OCI-LY7 (cell line): Measurements from ENCODE around the gene BACE1. TPM values are rescaled to one million over a fixed set of nuclear protein-coding genes. Genes with fewer than 3 reads are reported as not detected.

Experiments
- BruUV-seq: library from RNA; stranded (reverse); fragments of 400-500 nt; replicated peaks from 2 replicates; lab custom pipeline; 2021; lab: Mats Ljungman, UMichigan
- CTCF ChIA-PET: fragments of 300-600 bp; sonication (Branson Sonifier 250); formaldehyde crosslinking; loops from one replicate; lab custom pipeline; 2022; ENCODE audit warnings: antibody characterized with exemption; ENCODE audit not compliant: unreplicated experiment; lab: Charles Lee
- POLR2A ChIA-PET: fragments of 300-600 bp; sonication (Branson Sonifier 250); formaldehyde crosslinking; loops from one replicate; lab custom pipeline; 2022; ENCODE audit warnings: antibody characterized with exemption; lab: Charles Lee
- DNase-seq: peaks from one replicate; pipeline ENCODE4 v3.0.0-alpha.2; 2015; ENCODE audit warnings: low spot score
- H2AFZ ChIP-seq: fragments of 200-600 bp; sonication (generic), shearing (Covaris generic); 2 replicates; pipeline ENCODE4 v1.6.1; 2014; ENCODE audit warnings: mild to moderate bottlenecking, antibody characterized with exemption, low read length, moderate library complexity
- H3K27ac ChIP-seq: fragments of 200-600 bp; sonication (generic); 2 replicates; pipeline ENCODE4 v1.5.1; 2014; ENCODE audit warnings: mixed run types, low read depth, mild to moderate bottlenecking, moderate library complexity, low read length, inconsistent platforms; ENCODE audit not compliant: poor library complexity, severe bottlenecking
- H3K36me3 ChIP-seq: fragments of 200-600 bp; sonication (generic); 2 replicates; pipeline ENCODE4 v1.6.1; 2014; ENCODE audit warnings: mild to moderate bottlenecking, antibody characterized with exemption, low read length, moderate library complexity, mixed read lengths; ENCODE audit not compliant: insufficient read depth
- H3K4me1 ChIP-seq: fragments of 200-600 bp; sonication (generic); 2 replicates; pipeline ENCODE4 v1.5.1; 2014; ENCODE audit warnings: mild to moderate bottlenecking, low read length; ENCODE audit not compliant: insufficient read depth, poor library complexity, severe bottlenecking
- H3K4me2 ChIP-seq: fragments of 200-600 bp; sonication (generic); 2 replicates; pipeline ENCODE4 v1.6.1; 2014; ENCODE audit warnings: mild to moderate bottlenecking, low read length
- H3K4me3 ChIP-seq: fragments of 200-600 bp; sonication (generic); 2 replicates; pipeline ENCODE4 v1.5.1; 2014; ENCODE audit warnings: mild to moderate bottlenecking, low read depth, low read length; ENCODE audit not compliant: poor library complexity, severe bottlenecking
- H3K79me2 ChIP-seq: fragments of 200-600 bp; sonication (generic); 2 replicates; pipeline ENCODE4 v1.6.1; 2016; ENCODE audit warnings: low read depth, mild to moderate bottlenecking, low read length, moderate library complexity, mixed read lengths; ENCODE audit not compliant: insufficient read depth
- H3K9me2 ChIP-seq: fragments of 200-600 bp; sonication (generic); 2 replicates; pipeline ENCODE4 v1.6.1; 2016; ENCODE audit warnings: mild to moderate bottlenecking, low read length, mixed read lengths; ENCODE audit not compliant: insufficient read depth
- H3K9me3 ChIP-seq: fragments of 200-600 bp; sonication (generic); 2 replicates; pipeline ENCODE4 v1.6.1; 2014; ENCODE audit warnings: mild to moderate bottlenecking, mixed run types, low read length, mixed read lengths
- H4K20me1 ChIP-seq: fragments of 200-600 bp; sonication (generic); 2 replicates; pipeline ENCODE4 v1.6.1; 2014; ENCODE audit warnings: mild to moderate bottlenecking, antibody characterized with exemption, low read length, moderate library complexity, mixed read lengths; ENCODE audit not compliant: insufficient read depth
- EZH2phosphoT487 ChIP-seq: fragments of 200-600 bp; sonication (generic); IDR thresholded peaks from 2 replicates; pipeline ENCODE4 v1.6.1; 2018; ENCODE audit warnings: low read depth, borderline replicate concordance, mild to moderate bottlenecking, mixed run types, antibody characterized with exemption, low read length, moderate library complexity, mixed read lengths
- intact Hi-C: fragments of 100-400 bp; cut with micrococcal nuclease; formaldehyde crosslinking; loops from one replicate; pipeline ENCODE4 v1.10.0; 2022; ENCODE audit not compliant: unreplicated experiment
- total RNA-seq, 2 experiments: library from RNA; depleted of rRNA in 1 of 2; stranded (reverse); fragments of >200 nt in 1 of 2; shearing (Covaris generic) in 1 of 2; gene quantifications; 2 replicates each; pipeline ENCODE4 v1.2.3, GENCODE V29; 2014 to 2022
- TF ChIP-seq, protein P1 (sequence below): fragments of 200-600 bp; sonication (generic); conservative IDR thresholded peaks from 2 replicates; pipeline ENCODE4 v1.5.1; 2014; ENCODE audit warnings: mild to moderate bottlenecking, antibody characterized with exemption, low read length, moderate library complexity, mixed read lengths

The BACE1 gene
- total RNA-seq, 2 experiments from 2014 or later: not detected

DNA sequence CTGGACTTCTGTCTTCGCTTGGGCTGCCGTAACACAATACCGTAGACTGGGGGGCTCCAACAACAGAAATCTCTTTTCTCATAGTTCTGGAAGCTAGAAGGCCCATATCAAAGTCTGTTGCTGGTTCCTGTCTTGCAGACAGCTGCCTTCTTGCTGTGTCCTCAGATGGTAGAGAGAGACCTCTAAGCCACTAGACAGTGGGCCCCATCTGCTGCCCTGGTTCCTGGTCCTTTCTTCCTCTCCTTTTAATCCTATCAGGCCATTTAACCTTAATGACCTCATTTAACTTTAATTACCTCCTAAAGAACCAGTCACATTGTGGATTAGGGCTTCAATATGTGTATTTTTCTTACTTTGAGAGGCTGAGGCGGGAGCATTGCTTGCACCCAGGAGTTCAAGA, 21.0 kb upstream of the BACE1 start:
- Histone ChIP-seq H3K36me3 (peaks cover 37% of the 10 kb centered on the region), H3K27ac (no peak overlapping the region), H3K4me2 (no peak overlapping the region), H3K79me2 (no peaks in the 10 kb centered on the region), H3K9me2 (no peaks in the 10 kb centered on the region), H3K4me1 (no peaks in the 10 kb centered on the region), H2AFZ (no peak overlapping the region), H3K4me3 (no peak overlapping the region), H4K20me1 (no peaks in the 10 kb centered on the region), H3K9me3 (no peaks in the 10 kb centered on the region)
- ChIA-PET POLR2A (interaction anchor here (1.2 kb wide), 1 partner anchor 10 kb away, joined by 4 read pairs; no protein-coding TSS in a partner anchor), CTCF (no interaction called here)
- no peak for DNase-seq
- intact Hi-C loops: no loop called here
- BruUV-seq: no TSS peak
- TF ChIP-seq EZH2phosphoT487: no peak
- TF ChIP-seq, protein P1, sequence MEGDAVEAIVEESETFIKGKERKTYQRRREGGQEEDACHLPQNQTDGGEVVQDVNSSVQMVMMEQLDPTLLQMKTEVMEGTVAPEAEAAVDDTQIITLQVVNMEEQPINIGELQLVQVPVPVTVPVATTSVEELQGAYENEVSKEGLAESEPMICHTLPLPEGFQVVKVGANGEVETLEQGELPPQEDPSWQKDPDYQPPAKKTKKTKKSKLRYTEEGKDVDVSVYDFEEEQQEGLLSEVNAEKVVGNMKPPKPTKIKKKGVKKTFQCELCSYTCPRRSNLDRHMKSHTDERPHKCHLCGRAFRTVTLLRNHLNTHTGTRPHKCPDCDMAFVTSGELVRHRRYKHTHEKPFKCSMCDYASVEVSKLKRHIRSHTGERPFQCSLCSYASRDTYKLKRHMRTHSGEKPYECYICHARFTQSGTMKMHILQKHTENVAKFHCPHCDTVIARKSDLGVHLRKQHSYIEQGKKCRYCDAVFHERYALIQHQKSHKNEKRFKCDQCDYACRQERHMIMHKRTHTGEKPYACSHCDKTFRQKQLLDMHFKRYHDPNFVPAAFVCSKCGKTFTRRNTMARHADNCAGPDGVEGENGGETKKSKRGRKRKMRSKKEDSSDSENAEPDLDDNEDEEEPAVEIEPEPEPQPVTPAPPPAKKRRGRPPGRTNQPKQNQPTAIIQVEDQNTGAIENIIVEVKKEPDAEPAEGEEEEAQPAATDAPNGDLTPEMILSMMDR: no peak

GRCh38 chr11:117335399-117335798, 19.3 kb upstream of the BACE1 start:
- intact Hi-C loops: no loop called here
- POLR2A ChIA-PET: interaction anchor here (0.6 kb wide), 1 partner anchor 766 kb away, joined by 3 read pairs; no protein-coding TSS in a partner anchor
- peaks cover 22% of the 10 kb centered on the region for H3K36me3 ChIP-seq
- H3K4me3 ChIP-seq: no peak overlapping the region
- CTCF ChIA-PET: no interaction called here
- no peak for DNase-seq
- H3K4me2 ChIP-seq: no peak overlapping the region
- H3K79me2 ChIP-seq: no peaks in the 10 kb centered on the region
- no peaks in the 10 kb centered on the region for H3K4me1 ChIP-seq
- no peak overlapping the region for H3K27ac ChIP-seq
- H2AFZ ChIP-seq: no peak overlapping the region
- no peaks in the 10 kb centered on the region for H3K9me3 ChIP-seq
- no TSS peak for BruUV-seq
- TF ChIP-seq, protein P1: no peak
- no peak for TF ChIP-seq EZH2phosphoT487
- no peaks in the 10 kb centered on the region for H4K20me1 ChIP-seq
- H3K9me2 ChIP-seq: no peaks in the 10 kb centered on the region

GRCh38 chr11:117334896-117335295, 18.8 kb upstream of the BACE1 start:
- Histone ChIP-seq H3K9me3 (no peaks in the 10 kb centered on the region), H3K79me2 (no peaks in the 10 kb centered on the region), H3K4me1 (no peaks in the 10 kb centered on the region), H3K4me3 (no peak overlapping the region), H2AFZ (no peak overlapping the region), H3K9me2 (no peaks in the 10 kb centered on the region), H4K20me1 (no peaks in the 10 kb centered on the region), H3K27ac (no peak overlapping the region), H3K4me2 (no peak overlapping the region), H3K36me3 (peaks cover 17% of the 10 kb centered on the region)
- DNase-seq: no peak
- no TSS peak for BruUV-seq
- POLR2A ChIA-PET: no interaction called here
- intact Hi-C loops: no loop called here
- TF ChIP-seq EZH2phosphoT487: no peak
- TF ChIP-seq, protein P1: no peak
- CTCF ChIA-PET: no interaction called here
